ENCODE measurements around the gene MSANTD1. TPM values are rescaled to one million over a fixed set of nuclear protein-coding genes. Genes with fewer than 3 reads are reported as not detected.

MSANTD1 gene
- total and polyA plus RNA-seq, 2 of the 8 experiments (the other 6 are each of a cell fraction or from before 2014, with no cell fraction given): 0.23 to 0.45 TPM

DNA sequence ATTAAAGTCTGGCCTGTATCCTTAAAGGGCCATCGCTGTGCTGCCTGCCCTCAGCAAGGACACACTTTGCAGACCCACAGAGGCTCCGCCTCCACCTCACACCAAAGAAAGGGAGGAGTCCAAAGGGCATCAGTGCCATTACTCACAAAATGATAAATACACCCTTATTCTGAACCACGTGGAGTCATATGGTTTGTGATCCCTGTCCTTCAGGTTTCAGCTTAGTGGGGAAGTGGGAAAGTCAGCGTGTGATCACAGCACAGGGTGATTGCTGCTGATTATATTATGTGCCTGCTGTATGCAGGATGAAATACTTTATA, 35.9 kb upstream of the MSANTD1 start:
- Histone ChIP-seq H3K18ac (ENCODE audit: extremely low read depth, low read length) (no peak overlapping the region), H3K79me1 (ENCODE audit: low read depth, low read length) (no peaks in the 10 kb centered on the region), H3K9ac (replicated peaks in 1 of 4; ENCODE audit: extremely low read depth in 1 of 4, low read depth in 3 of 4, low read length in 3 of 4) (no peak overlapping the region), H3K23ac (ENCODE audit: insufficient read length) (no peak overlapping the region), H3K36me3 (ENCODE audit: control insufficient read depth in 2 of 4, insufficient read depth in 4 of 4, low read length in 3 of 4) (peaks cover 40 to 71% (median 61%) of the 10 kb centered on the region in 4 experiments), H2BK5ac (ENCODE audit: low read depth, low read length) (no peak overlapping the region), H2BK20ac (ENCODE audit: low read length) (no peak overlapping the region), H3K27ac (ENCODE audit: low read depth, low read length) (no peak overlapping the region), H3K4ac (replicated peaks; ENCODE audit: insufficient read length, low read depth, low read length) (no peak overlapping the region), H3K23me2 (ENCODE audit: low read depth, low read length) (no peaks in the 10 kb centered on the region), H4K20me1 (replicated peaks in 1 of 2; ENCODE audit: control insufficient read depth in 1 of 2, insufficient read depth in 2 of 2, low read length in 2 of 2) (peaks cover 0 to 2% of the 10 kb centered on the region in 2 experiments), H3K4me2 (ENCODE audit: insufficient read depth in 1 of 2, low read depth in 2 of 2, low read length in 2 of 2) (no peak overlapping the region), H3K9me3 (ENCODE audit: insufficient read depth in 2 of 2, low read depth in 1 of 2, low read length in 1 of 2) (no peaks in the 10 kb centered on the region), H3K56ac (replicated peaks; ENCODE audit: insufficient read length, low read depth, low read length) (no peak overlapping the region), H2AFZ (ENCODE audit: low read length) (no peak overlapping the region), H2BK15ac (ENCODE audit: low read length) (no peak overlapping the region), H4K5ac (ENCODE audit: insufficient read length, low read depth, low read length) (no peak overlapping the region), H2AK5ac (ENCODE audit: low read depth, low read length) (no peak overlapping the region), H4K8ac (ENCODE audit: extremely low read depth, insufficient read depth, low read length) (no peak overlapping the region), H4K91ac (replicated peaks; ENCODE audit: insufficient read length, low read length) (no peak overlapping the region), H3K4me1 (replicated peaks in 1 of 4; ENCODE audit: control insufficient read depth in 3 of 4, insufficient read depth in 4 of 4, low read length in 3 of 4) (no peaks in the 10 kb centered on the region), H2BK120ac (replicated peaks; ENCODE audit: low read depth, low read length) (no peak overlapping the region), H3K14ac (ENCODE audit: insufficient read length) (no peak overlapping the region), H3K4me3 (ENCODE audit: extremely low read depth in 1 of 4, insufficient read depth in 2 of 4, low read depth in 3 of 4, low read length in 4 of 4) (no peak overlapping the region), H3K27me3 (replicated peaks in 1 of 4; ENCODE audit: control insufficient read depth in 3 of 4, extremely low read depth in 1 of 4, insufficient read depth in 3 of 4, low read length in 3 of 4) (no peaks in the 10 kb centered on the region), H3K79me2 (ENCODE audit: control insufficient read depth in 1 of 2, insufficient read depth in 2 of 2, low read length in 2 of 2) (no peaks in the 10 kb centered on the region), H2BK12ac (ENCODE audit: low read depth, low read length) (no peak overlapping the region)
- TF ChIP-seq ZNF274 (IDR thresholded peaks at IDR 0.05; ENCODE audit: borderline replicate concordance, extremely low read depth, low read length): no peak
- TF ChIP-seq SAP30 (IDR thresholded peaks at IDR 0.05; ENCODE audit: insufficient read depth, insufficient replicate concordance, low read length): no peak
- TF ChIP-seq HDAC6 (IDR thresholded peaks at IDR 0.05; ENCODE audit: low read depth, low read length): no peak
- TF ChIP-seq CBX5 (IDR thresholded peaks at IDR 0.05; ENCODE audit: low read depth, low read length): no peak
- no peak for TF ChIP-seq TAF1 (IDR thresholded peaks at IDR 0.05; ENCODE audit: low read depth, low read length)
- no peak for TF ChIP-seq YY1 (IDR thresholded peaks at IDR 0.05; ENCODE audit: low read depth, low read length)
- TF ChIP-seq CBX8 (IDR thresholded peaks at IDR 0.05; ENCODE audit: borderline replicate concordance, low read depth, low read length): no peak
- no peak for TF ChIP-seq RAD21 (IDR thresholded peaks at IDR 0.05 in 1 of 2, conservative IDR thresholded peaks at IDR 0.05 in 1 of 2; ENCODE audit: low read depth in 2 of 2, low read length in 2 of 2)
- TF ChIP-seq KDM4A (IDR thresholded peaks at IDR 0.05; ENCODE audit: low read depth, low read length, severe bottlenecking): no peak
- TF ChIP-seq POU5F1 (IDR thresholded peaks at IDR 0.05; ENCODE audit: low read depth, low read length): no peak
- FAIRE-seq: no peak
- ChIA-PET CTCF (ENCODE audit: partially characterized antibody) (no interaction called here), POLR2A (ENCODE audit: partially characterized antibody) (no interaction called here)
- 88% methylated on average over 4 of the region's 4 CpGs; no CpG with 5 or more reads in 1 of the 2 experiments for WGBS, 2 experiments (ENCODE audit: extremely low coverage in 1 of 2, insufficient coverage in 1 of 2, insufficient read length in 1 of 2, insufficient replicate concordance in 2 of 2, low coverage in 1 of 2, low lambda C conversion rate in 2 of 2, missing lambda C conversion rate in 1 of 2)
- no peak for DNase-seq (ENCODE audit: low read depth in 1 of 2, low spot score in 2 of 2)

All from H1 (cell line).